ENCODE data around the gene DDX59. TPM values are rescaled to one million over a fixed set of nuclear protein-coding genes. Genes with fewer than 3 reads are reported as not detected.

DDX59 gene
- total RNA-seq, 1 experiment from 2014 or later: 35.9 TPM

GRCh38 chr1:200708769-200709168 is 39.1 kb upstream of the DDX59 start:
- POLR2A ChIA-PET (ENCODE audit: unreplicated experiment): no interaction called here
- intact Hi-C loops (cut with micrococcal nuclease; ENCODE audit: unreplicated experiment): no loop called here
- Histone ChIP-seq H3K9me2 (ENCODE audit: insufficient read depth) (no peaks in the 10 kb centered on the region), H3K27ac (no peak overlapping the region), H4K20me1 (ENCODE audit: insufficient read depth) (no peaks in the 10 kb centered on the region), H2AFZ (no peak overlapping the region), H3K79me2 (ENCODE audit: low read depth) (no peaks in the 10 kb centered on the region), H3F3A (ENCODE audit: insufficient read depth, low read depth) (no peaks in the 10 kb centered on the region), H3K9me3 (ENCODE audit: insufficient read depth, low read depth) (no peaks in the 10 kb centered on the region), H3K27me3 (ENCODE audit: insufficient read depth, low read depth) (no peaks in the 10 kb centered on the region), H3K4me2 (no peak overlapping the region), H3K4me1 (replicated peaks; ENCODE audit: insufficient read depth) (no peaks in the 10 kb centered on the region), H3K36me3 (ENCODE audit: low read depth) (no peaks in the 10 kb centered on the region), H3K4me3 (no peak overlapping the region)
- CTCF ChIA-PET: no interaction called here
- no TSS peak for BruUV-seq (replicated peaks)
- DNase-seq: no peak
- no peak for TF ChIP-seq EZH2 (IDR thresholded peaks at IDR 0.05; ENCODE audit: low read depth)
- TF ChIP-seq CTCF (conservative IDR thresholded peaks at IDR 0.05): no peak

- Histone ChIP-seq H3K27me3 (ENCODE audit: insufficient read depth, low read depth) (no peaks in the 10 kb centered on the region), H3K9me3 (ENCODE audit: insufficient read depth, low read depth) (no peaks in the 10 kb centered on the region), H3K79me2 (ENCODE audit: low read depth) (no peaks in the 10 kb centered on the region), H3K4me1 (replicated peaks; ENCODE audit: insufficient read depth) (no peaks in the 10 kb centered on the region), H3K4me2 (no peak overlapping the region), H3F3A (ENCODE audit: insufficient read depth, low read depth) (no peaks in the 10 kb centered on the region), H3K27ac (no peak overlapping the region), H3K9me2 (ENCODE audit: insufficient read depth) (no peaks in the 10 kb centered on the region), H2AFZ (no peak overlapping the region), H3K4me3 (no peak overlapping the region), H4K20me1 (ENCODE audit: insufficient read depth) (no peaks in the 10 kb centered on the region), H3K36me3 (ENCODE audit: low read depth) (no peaks in the 10 kb centered on the region)
- no peak for DNase-seq
- ChIA-PET CTCF (no interaction called here), POLR2A (ENCODE audit: unreplicated experiment) (no interaction called here)
- TF ChIP-seq EZH2 (IDR thresholded peaks at IDR 0.05; ENCODE audit: low read depth): no peak
- TF ChIP-seq CTCF (conservative IDR thresholded peaks at IDR 0.05): no peak
- no TSS peak for BruUV-seq (replicated peaks)
- intact Hi-C loops (cut with micrococcal nuclease; ENCODE audit: unreplicated experiment): no loop called here
Observed at GRCh38 chr1:200708161-200708560, 38.5 kb upstream of the DDX59 start.

- POLR2A ChIA-PET (ENCODE audit: unreplicated experiment): no interaction called here
Observed at GRCh38 chr1:200707116-200707515, 37.4 kb upstream of the DDX59 start.

More at GRCh38 chr1:200707116-200707515, 37.4 kb upstream of the DDX59 start:
- Histone ChIP-seq H3K4me3 (no peak overlapping the region), H3K4me2 (no peak overlapping the region), H3K4me1 (replicated peaks; ENCODE audit: insufficient read depth) (no peaks in the 10 kb centered on the region), H3K27me3 (ENCODE audit: insufficient read depth, low read depth) (no peaks in the 10 kb centered on the region), H3K79me2 (ENCODE audit: low read depth) (no peaks in the 10 kb centered on the region), H3K9me3 (ENCODE audit: insufficient read depth, low read depth) (no peaks in the 10 kb centered on the region), H3F3A (ENCODE audit: insufficient read depth, low read depth) (no peaks in the 10 kb centered on the region), H3K36me3 (ENCODE audit: low read depth) (no peaks in the 10 kb centered on the region), H3K27ac (no peak overlapping the region), H2AFZ (no peak overlapping the region), H3K9me2 (ENCODE audit: insufficient read depth) (no peaks in the 10 kb centered on the region), H4K20me1 (ENCODE audit: insufficient read depth) (no peaks in the 10 kb centered on the region)
- intact Hi-C loops (cut with micrococcal nuclease; ENCODE audit: unreplicated experiment): no loop called here
- TF ChIP-seq EZH2 (IDR thresholded peaks at IDR 0.05; ENCODE audit: low read depth) (no peak), CTCF (conservative IDR thresholded peaks at IDR 0.05) (no peak)
- DNase-seq: no peak
- CTCF ChIA-PET: no interaction called here
- no TSS peak for BruUV-seq (replicated peaks)
